Stimulated activated CD4-positive, alpha-beta T cell treated with anti-CD3 and anti-CD28 coated beads, Interleukin-1b, Interleukin-23, amount 100 ng/mL, for 1 hour (primary cell): ENCODE results near the gene SLC44A2.

ENCODE experiments used
- DNase-seq, 2 donors: peaks; one replicate each; pipeline ENCODE4 v3.0.0-alpha.2; 2020; ENCODE audit warnings: low read depth in 2 of 2

Gene SLC44A2

DNA sequence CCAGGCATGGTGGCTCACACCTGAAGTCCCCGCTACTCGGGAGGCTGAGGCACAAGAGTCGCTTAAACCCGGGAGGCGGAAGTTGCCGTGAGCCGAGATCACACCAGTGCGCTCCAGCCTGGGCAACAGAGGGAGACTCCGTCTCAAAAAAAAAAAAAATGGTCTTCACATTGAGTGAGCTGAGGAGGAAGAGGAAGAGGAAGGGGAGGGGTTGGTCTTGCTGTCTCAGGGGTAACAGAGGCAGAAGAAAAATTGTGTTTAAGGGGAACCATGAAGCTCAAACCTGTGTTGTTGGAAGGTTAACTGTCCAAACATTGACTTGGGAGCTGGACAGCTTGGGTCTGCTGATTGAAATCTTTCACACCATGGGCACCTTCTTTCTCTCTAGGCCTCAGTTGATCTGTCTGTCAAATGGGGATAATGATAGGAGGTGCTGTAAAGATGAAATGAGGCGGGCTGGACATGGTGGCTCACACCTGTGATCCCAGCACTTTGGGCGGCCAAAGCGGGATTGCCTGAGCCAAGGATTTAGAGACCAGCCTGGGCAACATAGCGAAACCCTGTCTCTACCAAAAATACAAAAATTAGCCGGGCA is 9.8 kb upstream of the SLC44A2 start:
- DNase-seq: no peak

DNA sequence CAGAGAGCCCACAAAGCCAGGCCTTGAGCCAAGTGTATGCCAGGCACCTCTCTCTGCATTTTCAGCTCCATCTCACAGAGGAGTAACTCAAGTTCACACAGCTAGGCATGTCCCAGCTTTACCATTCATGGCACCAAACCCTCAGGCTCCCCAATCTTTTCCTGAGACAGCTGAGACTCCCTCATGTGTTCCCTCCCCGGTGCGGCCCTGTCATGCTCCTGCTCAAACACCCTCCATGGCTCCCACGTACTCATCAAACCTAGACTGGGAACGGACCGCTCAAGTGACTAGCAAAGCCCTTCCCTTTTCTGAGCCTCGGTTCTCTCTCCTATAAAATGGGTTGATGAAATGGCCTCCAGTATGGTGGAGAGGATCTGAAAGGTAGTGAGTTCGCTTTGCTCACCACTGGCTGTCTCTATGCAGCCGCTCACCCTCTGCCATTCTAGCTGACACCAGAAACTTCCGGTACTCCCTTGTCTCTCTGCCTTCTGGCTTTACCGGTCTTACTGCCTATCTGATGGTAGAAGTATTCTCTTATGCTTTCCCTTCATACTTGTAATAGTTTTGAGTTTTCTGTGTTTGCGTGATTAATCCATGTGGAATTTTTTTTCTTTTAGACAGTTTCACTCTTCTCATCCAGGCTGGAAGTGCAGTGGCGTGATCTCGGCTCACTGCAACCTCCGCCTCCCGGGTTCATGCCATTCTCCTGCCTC is 7.8 kb upstream of the SLC44A2 start:
- DNase-seq: no peak

DNA sequence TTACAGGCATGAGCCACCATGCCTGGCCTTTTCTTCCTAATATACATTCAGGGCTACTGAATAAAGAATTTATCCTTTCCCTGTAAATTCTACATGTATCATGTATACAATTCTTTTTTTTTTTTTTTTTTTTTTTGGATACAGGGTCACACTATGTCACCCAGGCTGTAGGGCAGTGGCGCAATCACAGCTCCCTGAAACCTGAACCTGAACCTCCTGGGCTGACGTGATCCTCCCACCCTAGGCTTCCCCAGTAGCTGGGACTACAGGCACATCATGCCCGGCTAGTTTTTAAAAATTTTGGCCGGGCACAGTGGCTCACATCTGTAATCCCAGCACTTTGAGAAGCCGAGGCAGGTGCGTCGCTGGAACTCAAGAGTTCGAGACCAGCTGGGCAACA is 6.5 kb upstream of the SLC44A2 start:
- DNase-seq: no peak

DNA sequence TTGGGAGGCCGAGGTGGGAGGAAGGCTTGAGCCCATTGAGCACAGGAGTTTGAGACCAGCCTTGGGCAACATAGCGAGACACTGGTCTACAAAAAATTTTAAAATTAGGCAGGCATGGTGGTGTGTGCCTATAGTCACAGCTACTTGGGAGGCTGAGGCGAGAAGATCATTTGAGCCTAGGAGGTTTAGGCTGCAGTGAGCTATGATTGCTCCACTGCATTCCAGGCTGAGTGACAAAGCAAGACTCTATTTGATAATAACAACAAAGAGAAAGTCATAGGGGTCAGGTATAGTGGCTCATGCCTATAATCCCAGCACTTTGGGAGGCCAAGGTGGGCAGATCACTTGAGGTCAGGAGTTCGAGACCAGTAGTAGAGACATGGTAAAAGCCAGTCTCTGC is 4.6 kb upstream of the SLC44A2 start:
- no peak for DNase-seq

DNA sequence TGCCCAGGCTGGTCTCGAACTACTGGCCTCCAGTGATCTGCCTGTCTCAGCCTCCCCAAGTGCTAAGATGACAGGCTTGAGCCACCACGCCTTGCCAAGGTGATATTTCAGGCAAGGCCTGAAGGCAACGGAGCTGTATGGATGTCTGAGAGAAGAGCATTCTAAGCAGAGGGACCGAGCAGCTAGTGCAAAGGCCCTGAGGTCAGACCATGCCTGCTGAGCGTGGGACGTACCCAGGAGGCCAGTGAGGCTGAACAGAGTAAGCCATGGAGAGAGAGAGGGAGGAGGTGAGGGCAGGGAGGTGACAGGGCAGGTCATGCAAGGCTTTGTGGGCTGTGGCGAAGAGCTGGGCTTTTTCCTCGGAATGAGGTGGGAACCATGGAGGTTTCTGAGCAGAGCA is 3.4 kb upstream of the SLC44A2 start:
- DNase-seq: no peak

DNA sequence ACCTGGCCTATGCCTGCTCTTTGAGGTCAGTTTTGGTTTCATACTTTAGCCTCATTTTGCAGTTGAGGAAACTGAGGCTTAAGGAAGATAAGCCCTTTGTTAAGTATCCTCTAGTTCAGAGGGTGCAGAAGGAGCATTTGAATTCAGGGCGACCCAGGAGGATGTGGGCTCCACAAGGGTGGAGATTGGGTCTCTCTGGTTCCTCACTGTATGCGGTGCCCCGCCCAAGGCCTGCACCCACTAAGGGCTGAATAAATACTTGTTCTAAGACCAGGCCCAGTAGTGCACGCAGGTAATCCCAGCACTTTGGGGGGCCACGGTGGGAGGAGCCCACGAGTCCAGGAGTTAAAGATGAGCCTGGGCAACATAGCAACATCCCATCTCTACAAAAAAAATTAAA is 768 bp upstream of the SLC44A2 start:
- DNase-seq: no peak

DNA sequence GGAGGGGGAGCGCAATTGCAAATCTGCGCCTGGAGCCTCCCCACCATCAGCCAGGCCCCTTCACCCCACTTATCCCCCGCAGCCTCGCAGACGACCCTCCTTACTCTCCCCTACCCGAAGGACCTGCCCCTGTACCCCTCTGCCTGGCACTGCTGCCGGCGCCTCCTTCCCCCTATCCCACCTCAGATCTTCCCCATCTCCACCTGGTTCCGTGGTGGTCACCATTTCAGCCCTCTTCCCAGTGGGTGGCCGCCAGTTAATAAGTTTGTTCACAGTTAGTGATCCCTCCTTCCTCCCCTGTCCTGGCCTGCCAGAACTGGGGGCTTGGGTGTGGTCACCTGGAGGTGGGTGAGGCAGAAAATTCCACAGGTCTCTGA is 397 bp downstream of the SLC44A2 start:
- DNase-seq: no peak

DNA sequence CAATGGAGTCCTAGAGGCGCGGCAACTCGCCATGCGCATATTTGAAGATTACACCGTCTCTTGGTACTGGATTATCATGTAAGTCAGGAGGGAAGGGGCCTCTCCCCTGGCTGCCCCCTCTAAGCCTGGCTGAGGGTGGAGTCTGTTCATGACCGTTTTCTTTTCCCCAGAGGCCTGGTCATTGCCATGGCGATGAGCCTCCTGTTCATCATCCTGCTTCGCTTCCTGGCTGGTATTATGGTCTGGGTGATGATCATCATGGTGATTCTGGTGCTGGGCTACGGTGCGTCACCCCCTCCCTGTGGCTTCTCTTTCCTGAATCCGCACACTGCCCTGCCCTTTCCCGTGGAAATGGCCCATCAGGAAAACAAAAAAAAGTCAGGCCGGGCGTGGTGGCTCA is 6.5 kb downstream of the SLC44A2 start:
- no peak for DNase-seq

DNA sequence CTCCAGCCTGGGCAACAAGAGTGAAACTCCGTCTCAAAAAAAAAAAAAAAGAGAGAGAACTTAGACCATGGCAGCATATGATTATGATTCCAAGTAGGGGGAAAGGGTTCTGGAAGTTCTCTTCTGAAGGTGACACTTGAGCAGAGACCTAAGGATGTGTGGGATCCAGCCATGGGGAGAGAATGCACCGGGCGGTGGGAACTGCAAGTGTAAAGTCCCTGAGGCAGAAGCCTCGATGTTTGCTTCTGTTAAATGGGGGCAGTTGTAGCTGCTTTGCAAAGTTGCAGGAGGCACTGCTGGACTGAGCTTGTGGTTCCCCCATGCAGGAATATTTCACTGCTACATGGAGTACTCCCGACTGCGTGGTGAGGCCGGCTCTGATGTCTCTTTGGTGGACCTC is 9.1 kb downstream of the SLC44A2 start:
- no peak for DNase-seq

DNA sequence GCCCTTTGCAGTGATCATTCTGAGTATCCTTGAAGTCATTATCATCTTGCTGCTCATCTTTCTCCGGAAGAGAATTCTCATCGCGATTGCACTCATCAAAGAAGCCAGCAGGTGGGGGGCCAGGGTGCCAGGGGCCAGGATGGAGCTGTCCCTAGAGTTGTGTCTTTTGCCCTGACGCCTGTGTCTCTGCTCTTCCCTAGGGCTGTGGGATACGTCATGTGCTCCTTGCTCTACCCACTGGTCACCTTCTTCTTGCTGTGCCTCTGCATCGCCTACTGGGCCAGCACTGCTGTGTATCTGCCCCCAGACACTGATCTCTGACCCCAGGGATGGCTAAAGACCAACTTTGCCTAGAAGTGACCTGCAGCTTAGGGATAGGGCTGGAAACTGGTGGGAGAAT is 9.6 kb downstream of the SLC44A2 start:
- no peak for DNase-seq

DNA sequence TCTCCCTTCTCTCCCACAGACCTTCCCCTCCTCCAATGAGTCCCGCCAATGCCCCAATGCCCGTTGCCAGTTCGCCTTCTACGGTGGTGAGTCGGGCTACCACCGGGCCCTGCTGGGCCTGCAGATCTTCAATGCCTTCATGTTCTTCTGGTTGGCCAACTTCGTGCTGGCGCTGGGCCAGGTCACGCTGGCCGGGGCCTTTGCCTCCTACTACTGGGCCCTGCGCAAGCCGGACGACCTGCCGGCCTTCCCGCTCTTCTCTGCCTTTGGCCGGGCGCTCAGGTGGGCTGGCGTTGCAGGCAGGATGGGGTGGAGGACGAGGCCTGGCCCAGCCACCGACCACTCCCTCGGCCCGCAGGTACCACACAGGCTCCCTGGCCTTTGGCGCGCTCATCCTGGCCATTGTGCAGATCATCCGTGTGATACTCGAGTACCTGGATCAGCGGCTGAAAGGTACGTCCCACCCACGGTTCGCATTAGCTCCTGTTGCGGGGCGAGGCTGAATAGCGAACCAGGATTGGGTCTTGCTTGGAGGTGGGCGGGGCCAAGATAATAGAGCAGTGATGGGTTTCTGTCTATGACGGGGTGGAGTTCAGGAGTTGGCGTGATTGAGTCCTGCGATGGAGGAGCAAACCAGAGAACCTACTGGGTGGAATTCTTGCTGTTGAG is 11.1 kb downstream of the SLC44A2 start:
- no peak for DNase-seq

DNA sequence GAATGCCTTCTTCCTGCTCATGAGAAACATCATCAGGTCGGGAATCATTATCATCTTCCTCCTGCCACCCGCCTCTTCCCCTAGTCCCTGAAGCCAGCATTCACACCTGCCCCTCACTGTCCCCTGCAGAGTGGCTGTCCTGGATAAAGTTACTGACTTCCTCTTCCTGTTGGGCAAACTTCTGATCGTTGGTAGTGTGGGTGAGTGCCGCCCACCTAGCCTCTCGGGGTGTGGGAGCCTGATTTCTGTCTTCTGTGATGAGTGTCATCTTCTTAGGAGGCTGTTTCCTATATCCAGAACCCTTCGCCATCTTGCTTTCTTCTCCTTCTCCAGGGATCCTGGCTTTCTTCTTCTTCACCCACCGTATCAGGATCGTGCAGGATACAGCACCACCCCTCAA is 12.5 kb downstream of the SLC44A2 start:
- DNase-seq: no peak

DNA sequence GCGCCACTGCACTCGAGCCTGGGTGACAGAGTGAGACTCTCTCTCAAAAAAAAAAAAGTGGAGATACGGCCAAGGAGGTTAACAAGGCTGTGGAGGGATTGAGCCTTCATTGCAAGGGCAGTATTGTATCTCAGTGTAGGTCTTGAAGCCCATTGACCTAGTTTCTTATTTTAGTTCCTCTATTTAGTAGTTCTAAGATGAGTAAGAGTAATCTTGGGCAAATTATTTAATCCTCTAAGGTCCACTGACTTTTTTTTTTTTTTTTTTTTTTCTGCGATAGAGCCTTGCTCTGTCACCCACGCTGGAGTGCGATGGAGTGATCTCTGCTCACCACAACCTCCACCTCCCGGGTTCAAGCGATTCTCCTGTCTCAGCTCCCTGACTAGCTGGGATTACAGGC is 14.5 kb downstream of the SLC44A2 start:
- DNase-seq: no peak

DNA sequence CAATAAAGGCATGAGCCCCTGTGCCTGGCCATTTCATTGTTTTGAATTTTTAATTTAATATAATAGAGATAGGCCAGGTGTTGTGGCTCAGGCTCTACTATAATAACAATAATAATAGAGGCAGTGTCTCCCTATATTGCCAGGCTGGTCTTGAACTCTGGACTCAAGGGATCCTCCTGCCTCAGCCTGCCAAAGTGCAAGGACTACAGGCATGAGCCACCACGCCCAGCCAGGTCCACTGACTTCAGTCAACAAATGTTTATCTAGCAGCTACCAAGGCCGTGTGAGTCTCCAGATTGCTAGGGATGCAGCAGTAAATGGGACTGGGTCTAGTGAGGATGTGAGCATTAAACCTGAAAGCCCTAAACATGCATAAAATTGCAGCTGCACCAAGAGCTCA is 15.0 kb downstream of the SLC44A2 start:
- DNase-seq: no peak

DNA sequence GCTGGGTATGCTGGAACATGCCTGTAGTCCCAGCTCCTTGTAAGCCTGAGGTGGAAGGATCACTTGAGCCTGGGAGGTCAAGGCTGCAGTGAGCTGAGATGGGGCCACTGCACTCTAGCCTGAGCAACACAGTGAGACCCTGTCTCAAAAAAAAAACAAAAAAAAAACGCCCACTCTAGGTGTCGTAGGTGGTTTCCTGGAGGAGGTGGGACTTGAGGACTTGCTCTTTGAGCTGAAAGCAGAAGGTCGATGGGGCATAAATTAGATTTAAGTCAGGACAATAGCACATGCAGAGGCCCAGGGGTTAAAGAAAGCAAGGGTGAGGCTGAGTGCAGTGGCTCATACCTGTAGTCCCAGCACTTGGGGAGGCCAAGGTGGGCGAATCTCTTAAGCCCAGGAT is 15.9 kb downstream of the SLC44A2 start:
- DNase-seq: no peak

DNA sequence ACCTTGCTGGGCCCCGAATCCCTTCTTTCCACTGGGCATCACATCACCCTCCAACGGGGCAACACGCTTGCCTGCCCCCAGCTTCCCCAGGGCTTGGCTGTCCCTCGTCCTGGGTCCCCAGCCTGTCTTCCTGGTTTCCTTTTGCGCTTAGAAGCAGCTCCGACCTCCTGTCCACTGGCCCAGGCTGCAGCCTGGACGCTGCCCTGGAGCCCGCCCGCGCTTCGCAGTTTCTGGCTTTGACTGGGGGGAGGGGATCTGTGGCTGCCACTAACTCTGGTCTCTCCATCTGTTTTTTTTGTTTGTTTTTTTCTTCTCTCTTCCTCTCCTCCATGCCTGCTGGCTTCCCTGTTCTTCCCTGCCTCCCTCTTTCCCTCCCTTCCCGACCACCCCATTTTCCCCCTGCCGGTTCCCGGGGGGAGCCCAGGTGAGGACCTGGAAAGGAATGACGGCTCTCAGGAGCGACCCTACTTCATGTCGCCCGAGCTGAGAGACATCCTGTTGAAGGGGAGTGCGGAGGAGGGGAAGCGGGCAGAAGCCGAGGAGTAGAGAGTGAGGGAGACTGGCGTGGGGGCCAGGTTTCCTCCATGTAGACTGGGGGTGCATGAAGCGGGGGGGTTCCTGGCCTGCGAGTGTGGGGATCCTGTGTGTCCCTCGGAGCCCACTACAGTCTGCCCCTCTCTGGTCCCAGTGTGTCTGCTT is 17.3 kb downstream of the SLC44A2 start:
- DNase-seq: no peak

DNA sequence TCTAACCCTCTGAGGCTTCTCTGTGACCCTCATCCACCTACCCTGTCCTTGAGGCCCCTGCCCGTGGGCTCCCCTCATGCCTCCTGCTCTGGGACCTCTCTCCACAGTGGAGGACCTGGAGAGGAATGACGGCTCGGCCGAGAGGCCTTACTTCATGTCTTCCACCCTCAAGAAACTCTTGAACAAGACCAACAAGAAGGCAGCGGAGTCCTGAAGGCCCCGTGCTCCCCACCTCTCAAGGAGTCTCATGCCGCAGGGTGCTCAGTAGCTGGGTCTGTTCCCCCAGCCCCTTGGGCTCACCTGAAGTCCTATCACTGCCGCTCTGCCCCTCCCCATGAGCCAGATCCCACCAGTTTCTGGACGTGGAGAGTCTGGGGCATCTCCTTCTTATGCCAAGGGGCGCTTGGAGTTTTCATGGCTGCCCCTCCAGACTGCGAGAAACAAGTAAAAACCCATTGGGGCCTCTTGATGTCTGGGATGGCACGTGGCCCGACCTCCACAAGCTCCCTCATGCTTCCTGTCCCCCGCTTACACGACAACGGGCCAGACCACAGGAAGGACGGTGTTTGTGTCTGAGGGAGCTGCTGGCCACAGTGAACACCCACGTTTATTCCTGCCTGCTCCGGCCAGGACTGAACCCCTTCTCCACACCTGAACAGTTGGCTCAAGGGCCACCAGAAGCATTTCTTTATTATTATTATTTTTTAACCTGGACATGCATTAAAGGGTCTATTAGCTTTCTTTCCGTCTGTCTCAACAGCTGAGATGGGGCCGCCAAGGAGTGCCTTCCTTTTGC is 18.0 kb downstream of the SLC44A2 start:
- no peak for DNase-seq

DNA sequence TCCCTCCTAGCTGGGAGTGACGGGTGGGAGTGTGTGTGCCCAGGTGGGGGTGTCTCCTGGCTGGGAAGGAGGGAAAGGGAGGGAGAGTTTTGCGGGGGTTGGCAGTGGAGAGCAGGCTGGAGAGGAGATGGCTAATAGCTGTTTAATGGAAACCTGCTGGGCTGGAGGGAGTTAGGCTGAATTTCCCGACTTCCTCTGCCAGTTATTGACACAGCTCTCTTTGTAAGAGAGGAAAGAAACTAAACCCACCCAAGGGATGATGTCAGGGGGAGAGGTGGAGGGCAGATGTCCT is 18.6 kb downstream of the SLC44A2 start:
- DNase-seq: no peak

DNA sequence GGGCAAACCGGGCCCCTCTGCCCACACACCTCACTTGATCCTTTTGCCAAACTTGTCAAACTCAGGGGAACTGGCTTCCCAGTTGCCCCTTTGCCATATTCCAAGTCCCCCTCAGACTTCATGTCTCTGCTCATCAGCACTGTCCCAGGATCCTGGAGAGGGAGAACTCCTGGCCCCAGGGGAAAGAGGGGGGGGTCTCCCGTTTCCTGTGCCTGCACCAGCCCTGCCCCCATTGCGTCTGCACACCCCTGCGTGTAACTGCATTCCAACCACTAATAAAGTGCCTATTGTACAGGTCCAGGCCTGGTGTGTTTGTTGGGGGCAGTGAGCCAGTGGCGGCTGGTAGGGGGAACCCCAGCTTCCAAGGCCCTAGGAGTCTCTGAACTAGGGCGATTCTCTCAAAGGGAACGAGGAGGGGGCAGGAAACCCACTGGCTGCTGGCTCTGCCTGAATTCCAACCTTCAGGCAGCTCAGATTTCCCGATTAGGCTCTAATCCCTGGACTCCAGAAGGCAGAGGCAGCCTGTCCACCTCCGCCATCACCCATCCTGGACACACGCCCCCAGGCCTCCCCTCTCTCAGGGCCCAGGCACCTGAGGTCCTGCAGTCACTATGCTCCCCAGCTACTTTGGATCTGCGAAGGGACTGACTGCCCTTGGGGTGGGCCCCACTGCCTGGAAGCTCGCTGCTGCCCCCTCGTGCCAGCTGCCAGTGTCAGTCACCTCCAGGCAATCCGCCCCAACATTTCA is 19.1 kb downstream of the SLC44A2 start:
- peak; percentile 68 to 78 for DNase-seq

DNA sequence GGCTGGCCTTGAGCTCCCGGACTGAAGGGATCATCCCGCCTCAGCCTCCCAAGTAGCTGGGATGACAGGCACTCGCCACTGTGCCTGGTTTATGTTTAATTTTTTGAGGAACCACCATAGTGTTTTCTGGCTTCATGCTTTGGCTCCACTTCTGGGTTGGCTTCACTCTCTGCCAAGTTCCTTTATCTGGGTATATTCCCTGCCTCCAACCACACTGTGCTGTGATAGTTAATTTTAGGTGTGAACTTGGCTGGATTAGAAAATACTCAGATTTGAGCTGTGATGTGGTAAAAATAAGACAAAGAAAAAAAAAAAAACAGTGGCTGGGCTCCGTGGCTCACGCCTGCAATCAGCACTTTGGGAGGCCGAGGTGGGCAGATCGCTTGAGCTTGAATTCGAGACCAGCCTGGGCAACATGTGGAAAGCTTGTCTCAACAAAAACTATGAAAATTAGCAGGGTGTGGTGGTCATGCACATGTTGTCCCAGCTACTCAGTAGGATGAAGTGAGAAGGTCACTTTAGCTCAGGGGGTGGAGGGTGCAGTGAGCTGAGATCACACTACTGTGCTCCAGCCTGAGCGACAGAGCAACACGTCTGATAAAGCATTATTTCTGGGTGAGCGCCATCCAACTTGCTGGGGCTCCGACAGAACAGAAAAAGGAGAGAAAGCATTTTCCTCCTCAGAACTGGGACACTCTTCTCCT is 21.3 kb downstream of the SLC44A2 start:
- DNase-seq: no peak

DNA sequence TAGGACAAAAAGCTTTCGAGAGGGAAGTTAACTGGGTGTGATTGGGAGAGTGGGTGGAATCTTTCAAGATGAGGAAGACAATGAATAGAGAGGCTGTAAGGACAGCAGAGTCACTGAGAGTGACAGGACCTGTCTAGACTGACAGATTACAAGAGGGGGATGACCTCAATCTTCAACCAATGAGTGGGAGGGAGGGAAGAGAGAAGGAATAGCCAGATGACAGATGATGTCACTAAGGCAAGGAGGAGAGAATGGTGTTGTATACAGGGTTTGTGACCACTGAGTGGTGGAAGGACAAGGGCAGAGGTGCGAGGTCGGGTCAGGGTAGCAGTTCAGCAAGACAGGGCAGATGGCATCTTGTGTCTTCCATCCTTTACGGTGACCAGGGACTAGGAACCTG is 23.0 kb downstream of the SLC44A2 start:
- no peak for DNase-seq
